ENCODE measurements around the gene PHF20. TPM values are rescaled to one million over a fixed set of nuclear protein-coding genes. Genes with fewer than 3 reads are reported as not detected.
"Not testable (repeated sequence)": the region's sequence is repeated elsewhere in the genome, so short reads cannot be mapped to it uniquely, and the experiment has no call there.

Gene PHF20
- total RNA-seq, 1 donor from 2014 or later = 17.3 TPM

- not testable (repeated sequence) for ATAC-seq
These were observed 12.0 kb downstream of the PHF20 start for GRCh38 chr20:35783811-35784210.

DNA sequence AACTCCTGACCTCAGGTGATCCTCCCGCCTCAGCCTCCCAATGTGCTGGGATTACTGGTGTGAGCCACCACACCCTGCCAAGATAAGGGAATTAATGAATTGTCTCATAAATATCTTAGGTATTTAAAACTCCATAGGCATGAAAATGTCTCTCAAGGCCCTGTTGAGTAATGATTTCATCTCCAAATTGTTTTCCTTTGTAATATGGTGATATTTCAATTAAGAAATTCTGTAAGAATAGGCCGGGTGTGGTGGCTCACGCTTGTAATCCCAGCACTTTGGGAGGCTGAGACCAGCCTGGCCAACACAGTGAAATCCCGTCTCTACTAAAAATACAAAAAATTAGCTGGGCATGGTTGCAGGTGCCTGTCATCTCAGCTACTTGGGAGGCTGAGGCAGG is 13.7 kb downstream of the PHF20 start:
- not testable (repeated sequence) for ATAC-seq

DNA sequence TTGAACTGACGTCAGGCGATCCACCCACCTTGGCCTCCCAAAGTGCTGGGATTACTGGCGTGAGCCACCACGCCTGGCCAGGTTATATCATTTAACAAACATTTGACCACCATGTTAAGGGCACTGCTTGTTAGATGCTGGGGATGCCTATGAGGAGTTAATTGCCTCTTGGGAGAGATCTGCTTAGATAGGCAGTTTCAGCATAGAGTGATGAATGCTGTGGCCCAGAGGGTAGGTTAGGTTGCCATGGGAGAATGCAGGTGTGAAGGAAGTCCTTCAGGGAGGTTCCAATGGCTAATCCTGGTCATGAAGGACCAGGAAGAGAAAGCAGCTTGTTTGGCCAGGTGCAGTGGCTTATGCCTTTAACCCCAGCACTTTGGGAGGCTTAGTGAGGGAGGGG is 17.0 kb downstream of the PHF20 start:
- ATAC-seq = peak; percentile 70

- ATAC-seq = no peak
These were observed 19.3 kb downstream of the PHF20 start for GRCh38 chr20:35791097-35791496.

GRCh38 chr20:35791821-35792220 is 20.0 kb downstream of the PHF20 start:
- ATAC-seq = no peak

DNA sequence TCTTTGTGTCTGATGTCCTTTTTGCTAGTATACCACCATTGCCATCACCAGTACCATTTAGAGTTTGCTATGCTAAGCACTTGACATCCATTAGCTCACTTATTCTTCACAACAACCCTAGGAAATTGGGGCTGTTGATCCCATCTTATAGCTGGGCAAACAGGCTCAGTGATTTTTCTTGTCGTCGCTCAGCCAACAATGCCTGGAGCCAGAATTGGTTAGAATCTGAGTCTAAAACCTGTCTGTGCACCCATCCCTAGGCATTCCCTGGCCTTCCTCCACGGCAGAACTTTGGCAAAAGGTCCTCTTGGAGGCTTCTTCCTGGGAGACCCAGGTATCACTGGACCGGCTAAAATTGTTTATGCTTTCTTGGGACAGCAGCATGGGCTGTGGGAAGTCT is 20.9 kb downstream of the PHF20 start:
- ATAC-seq = peak; percentile 44

GRCh38 chr20:35796571-35796970 is 24.8 kb downstream of the PHF20 start:
- no peak for ATAC-seq

DNA sequence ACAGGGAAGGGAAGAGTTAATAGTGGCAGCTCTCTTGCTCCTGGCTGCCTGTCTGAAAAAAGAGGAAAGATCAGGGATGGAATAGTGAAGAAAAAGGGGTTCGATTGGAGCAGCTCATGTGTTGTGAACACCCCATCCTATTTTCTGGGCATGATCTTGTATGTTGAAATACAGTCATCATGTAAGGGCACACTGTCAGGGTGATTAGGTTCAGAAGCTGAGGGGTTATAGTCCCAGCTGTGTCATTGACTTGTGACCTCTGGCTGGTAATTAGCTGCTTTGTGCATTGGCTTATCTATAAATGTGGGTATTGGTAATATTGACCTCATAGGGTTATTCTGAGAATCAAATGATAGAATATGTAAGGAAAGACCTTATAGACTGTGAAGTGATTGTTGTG is 30.1 kb downstream of the PHF20 start:
- ATAC-seq = no peak

DNA sequence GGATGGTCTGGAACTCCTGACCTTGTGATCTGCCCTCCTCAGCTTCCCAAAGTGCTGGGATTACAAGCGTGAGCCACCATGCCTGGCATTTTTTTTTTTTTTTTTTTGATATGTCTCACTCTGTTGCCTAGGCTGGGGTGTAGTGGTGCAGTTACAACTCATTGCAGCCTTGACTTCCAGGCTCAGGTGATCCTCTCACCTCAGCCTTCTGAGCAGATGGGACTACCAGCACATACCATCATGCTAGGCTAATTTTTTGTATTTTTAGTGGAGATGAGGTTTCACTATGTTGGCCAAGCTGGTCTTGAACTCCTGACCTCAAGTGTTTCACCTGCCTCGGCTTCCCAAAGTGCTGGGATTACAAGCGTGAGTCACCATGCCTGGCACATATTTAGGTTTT is 34.3 kb downstream of the PHF20 start:
- no peak for ATAC-seq

DNA sequence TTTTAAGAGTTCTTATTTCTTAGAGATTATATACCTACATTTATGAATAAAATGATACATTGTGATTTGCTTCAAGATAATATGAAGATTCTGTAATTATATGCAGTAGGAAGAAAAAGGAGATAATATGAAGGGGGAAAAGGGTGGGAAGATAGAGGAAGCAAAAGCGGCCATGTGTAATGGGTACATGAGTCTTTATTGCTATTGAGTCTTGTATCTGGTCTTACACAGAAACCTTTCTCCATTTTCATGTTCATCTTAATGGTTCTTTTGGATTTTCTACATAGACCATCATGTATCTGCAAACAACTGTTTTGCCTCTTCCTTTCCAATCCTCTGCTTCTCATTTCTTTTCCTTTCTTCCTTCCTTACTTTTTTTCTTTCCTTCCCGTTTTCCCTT is 36.1 kb downstream of the PHF20 start:
- no peak for ATAC-seq

GRCh38 chr20:35820715-35821114 is 48.9 kb downstream of the PHF20 start:
- peak; percentile 54 for ATAC-seq

DNA sequence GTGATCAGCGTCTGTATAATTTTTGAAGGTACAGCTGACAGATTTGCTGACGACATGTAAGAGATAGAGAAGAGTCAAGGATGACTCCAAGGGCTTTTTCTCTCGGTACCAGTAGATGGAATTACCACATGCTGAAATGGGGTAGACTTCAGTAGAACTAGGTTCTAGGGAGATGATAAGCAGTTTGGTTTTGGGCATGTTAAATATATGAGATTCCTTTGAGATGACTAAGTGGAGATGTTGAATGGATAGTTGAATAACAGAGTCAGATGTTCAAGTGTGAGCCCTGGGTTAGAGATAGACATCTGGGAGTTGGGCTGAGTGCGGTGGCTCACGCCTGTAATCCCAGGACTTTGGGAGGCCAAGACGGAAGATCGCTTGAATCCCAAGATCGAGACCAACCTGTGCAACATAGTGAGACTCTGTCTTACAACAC is 50.0 kb downstream of the PHF20 start:
- ATAC-seq = no peak

DNA sequence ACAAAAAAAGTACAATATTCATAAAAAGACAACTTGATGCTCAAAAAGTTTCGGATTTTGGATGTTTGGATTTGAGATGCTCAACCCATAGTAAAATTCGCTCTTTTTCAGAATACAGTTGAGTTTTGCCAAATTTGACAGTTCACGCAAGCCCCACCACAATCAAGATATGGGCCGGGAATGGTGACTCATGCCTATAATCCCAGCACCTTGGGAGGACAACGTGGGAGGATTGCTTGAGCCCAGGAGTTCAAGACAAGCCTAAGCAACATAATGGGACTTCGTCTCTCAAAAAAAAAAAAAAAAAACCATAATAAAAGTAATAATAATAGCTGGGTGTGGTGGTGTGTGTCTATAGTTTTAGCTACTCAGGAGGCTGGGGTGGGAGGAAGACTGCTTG is 51.3 kb downstream of the PHF20 start:
- ATAC-seq = no peak

GRCh38 chr20:35823937-35824336 is 52.1 kb downstream of the PHF20 start:
- ATAC-seq = no peak

DNA sequence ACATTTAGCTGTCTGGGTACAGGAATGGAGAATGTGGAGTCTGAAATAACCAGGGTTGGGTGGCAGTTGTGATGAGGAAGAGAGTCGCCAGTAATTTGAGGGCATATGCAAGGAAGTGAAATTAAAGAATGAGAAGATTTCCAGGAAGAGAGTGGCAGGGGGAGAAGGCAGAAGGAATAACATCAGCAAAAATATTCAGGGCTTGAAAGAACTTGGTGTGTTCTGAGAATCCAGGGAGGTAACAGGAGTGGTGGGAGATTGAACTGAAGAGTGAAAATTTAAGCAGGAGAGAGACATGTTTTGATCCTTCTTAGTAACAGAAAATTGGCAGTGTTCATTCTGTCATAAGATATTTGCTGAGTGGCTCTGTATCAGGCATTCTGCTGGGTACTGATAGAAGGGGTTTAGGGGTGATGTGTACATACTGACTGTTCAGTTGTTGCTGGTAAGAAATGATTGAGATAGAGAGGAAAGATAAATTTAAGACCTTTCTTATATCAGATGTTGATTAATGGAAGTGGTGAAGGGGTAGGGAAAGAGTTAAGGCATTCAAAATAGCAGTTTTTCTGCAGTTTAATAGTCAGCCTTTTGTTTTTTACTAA is 54.7 kb downstream of the PHF20 start:
- ATAC-seq = no peak

DNA sequence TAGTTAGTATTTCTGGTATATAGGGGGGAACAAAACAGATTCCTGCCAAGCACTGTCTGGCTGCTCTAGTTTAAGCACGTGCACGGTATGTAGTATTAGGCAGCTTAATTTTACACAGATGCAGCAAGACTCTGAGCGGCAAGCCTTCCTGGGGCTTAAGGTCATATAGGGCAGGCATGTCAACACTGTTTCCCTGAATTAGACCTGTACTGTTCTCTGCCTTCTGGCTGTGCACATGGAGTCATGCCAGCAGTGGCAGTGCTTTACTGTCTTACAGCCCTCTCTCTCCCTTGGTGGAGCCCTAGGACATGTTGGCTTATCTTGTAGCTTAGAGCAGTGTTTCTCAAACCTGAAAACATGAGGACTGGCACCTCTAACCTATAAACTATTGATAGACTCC is 56.6 kb downstream of the PHF20 start:
- ATAC-seq = peak; percentile 80

DNA sequence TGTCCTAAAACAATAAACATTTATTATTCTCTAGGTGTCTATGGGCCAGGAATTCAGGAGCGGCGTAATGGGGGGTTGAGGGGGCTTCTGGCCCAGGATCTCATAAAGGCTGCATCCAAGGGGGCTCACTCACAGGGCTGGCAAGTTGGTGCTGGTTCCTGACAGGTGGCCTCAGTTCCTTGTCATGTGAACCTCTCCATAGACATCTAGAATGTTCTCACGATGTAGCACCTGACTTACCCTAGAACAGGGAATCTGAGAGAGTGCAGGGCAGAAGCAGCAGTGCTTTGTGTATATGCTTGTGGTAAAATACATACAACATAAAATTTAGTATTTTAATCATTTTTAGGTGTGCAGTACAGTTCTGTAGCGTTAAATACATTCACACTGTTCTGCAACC is 57.1 kb downstream of the PHF20 start:
- no peak for ATAC-seq

- no peak for ATAC-seq
These were observed 58.4 kb downstream of the PHF20 start for GRCh38 chr20:35830264-35830663.

DNA sequence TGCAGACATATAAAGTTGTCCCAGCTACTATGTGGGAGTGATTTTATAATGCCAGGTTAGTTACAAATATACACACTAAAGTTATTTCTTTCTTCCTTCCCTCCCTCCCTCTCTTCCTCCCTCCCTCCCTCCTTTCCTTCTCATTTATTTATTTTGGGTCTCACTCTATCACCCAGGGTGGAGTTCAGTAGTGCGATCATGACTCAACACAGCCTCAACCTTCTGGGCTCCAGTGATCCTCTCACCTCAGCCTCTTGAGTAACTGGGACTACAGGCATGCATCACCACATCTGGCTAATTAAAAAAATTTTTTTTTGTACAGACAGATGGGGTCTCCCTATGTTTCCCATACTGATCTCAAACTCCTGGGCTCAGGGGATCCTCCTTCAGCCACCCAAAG is 59.2 kb downstream of the PHF20 start:
- no peak for ATAC-seq

GRCh38 chr20:35831971-35832370 is 60.2 kb downstream of the PHF20 start:
- no peak for ATAC-seq

DNA sequence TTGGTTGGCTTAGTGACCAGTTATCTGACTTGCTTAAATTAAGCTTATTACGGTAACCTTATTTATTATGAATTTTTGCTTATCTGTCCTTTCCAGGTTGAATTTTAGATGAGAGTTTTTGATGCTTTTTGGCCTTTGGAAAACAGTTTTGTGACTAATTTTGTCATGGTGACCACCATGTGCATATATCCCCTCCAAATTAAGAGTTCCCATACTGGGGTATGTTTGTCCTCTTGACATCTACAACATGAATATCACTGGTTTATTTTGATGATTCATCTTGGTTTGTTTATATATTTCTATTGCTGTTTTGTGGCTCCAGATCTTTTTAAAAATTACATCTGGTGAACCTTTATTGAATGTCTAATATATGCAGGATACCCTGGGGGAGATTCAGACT is 61.4 kb downstream of the PHF20 start:
- ATAC-seq = no peak

- no peak for ATAC-seq
These were observed 65.9 kb downstream of the PHF20 start for GRCh38 chr20:35837577-35838195.

GRCh38 chr20:35838205-35838604 is 66.4 kb downstream of the PHF20 start:
- ATAC-seq = no peak

- no peak for ATAC-seq
These were observed 68.1 kb downstream of the PHF20 start for GRCh38 chr20:35839904-35840303.

GRCh38 chr20:35840421-35840820 is 68.6 kb downstream of the PHF20 start:
- ATAC-seq = no peak
